Neuronal stem cell (in vitro differentiated cells): ENCODE results near the gene CD27.

Experiments used
- DNase-seq: peaks from one replicate; pipeline ENCODE4 v3.0.0-alpha.2; 2013; ENCODE audit warnings: low spot score
- H2AFZ ChIP-seq: one replicate; pipeline ENCODE4 v1.6.1; 2013; ENCODE audit warnings: mild to moderate bottlenecking, low read length, inconsistent platforms
- H2AK5ac ChIP-seq: 2 replicates; pipeline ENCODE4 v1.6.1; 2013; ENCODE audit warnings: low read depth, mild to moderate bottlenecking, inconsistent platforms, low read length, moderate library complexity, mixed read lengths
- H2BK120ac ChIP-seq: 2 replicates; pipeline ENCODE4 v1.6.1; 2013; ENCODE audit warnings: low read depth, mild to moderate bottlenecking, inconsistent platforms, low read length, moderate library complexity, mixed read lengths
- H2BK12ac ChIP-seq: one replicate; pipeline ENCODE4 v1.6.1; 2013; ENCODE audit warnings: low read length, inconsistent platforms
- H2BK15ac ChIP-seq: 2 replicates; pipeline ENCODE4 v1.6.1; 2013; ENCODE audit warnings: mild to moderate bottlenecking, low read length, inconsistent platforms, mixed read lengths
- H2BK5ac ChIP-seq: one replicate; pipeline ENCODE4 v1.6.1; 2013; ENCODE audit warnings: inconsistent platforms, mild to moderate bottlenecking, low read length, moderate library complexity
- H3K14ac ChIP-seq: one replicate; pipeline ENCODE4 v1.6.1; 2013; ENCODE audit warnings: low read length, inconsistent platforms
- H3K18ac ChIP-seq: 2 replicates; pipeline ENCODE4 v1.6.1; 2013; ENCODE audit warnings: low read length, inconsistent platforms
- H3K23ac ChIP-seq: 2 replicates; pipeline ENCODE4 v1.6.1; 2013; ENCODE audit warnings: low read depth, mild to moderate bottlenecking, mixed read lengths, low read length, inconsistent platforms; ENCODE audit not compliant: poor library complexity
- H3K27ac ChIP-seq: replicated peaks from 3 replicates; pipeline ENCODE4 v1.5.1; 2013; ENCODE audit warnings: low read length, inconsistent platforms
- H3K27me3 ChIP-seq, 3 experiments: 2 replicates each; pipeline ENCODE4 v1.6.1; 2013; ENCODE audit warnings: low read length in 3 of 3, mild to moderate bottlenecking in 2 of 3, inconsistent platforms in 1 of 3, low read depth in 1 of 3, mixed read lengths in 1 of 3, moderate library complexity in 1 of 3; ENCODE audit not compliant: control insufficient read depth in 3 of 3, insufficient read depth in 3 of 3
- H3K36me3 ChIP-seq, 2 donors: replicated peaks in 1 of 2; 2 replicates each; pipeline ENCODE4 v1.6.1; 2013; ENCODE audit warnings: low read length in 2 of 2; ENCODE audit not compliant: control insufficient read depth in 2 of 2, insufficient read depth in 2 of 2
- H3K4ac ChIP-seq: 2 replicates; pipeline ENCODE4 v1.6.1; 2013; ENCODE audit warnings: inconsistent platforms, mild to moderate bottlenecking, low read length, moderate library complexity
- H3K4me1 ChIP-seq, 2 donors: 1 replicate in 1 of 2; 2 replicates in 1 of 2; pipeline ENCODE4 v1.6.1; 2013; ENCODE audit warnings: low read length in 2 of 2, low read depth in 1 of 2; ENCODE audit not compliant: control insufficient read depth in 2 of 2, insufficient read depth in 1 of 2
- H3K4me2 ChIP-seq: one replicate; pipeline ENCODE4 v1.6.1; 2013; ENCODE audit warnings: mild to moderate bottlenecking, low read length, inconsistent platforms; ENCODE audit not compliant: insufficient read depth, poor library complexity, severe bottlenecking
- H3K4me3 ChIP-seq, 2 donors: 2 replicates each; pipeline ENCODE4 v1.5.1; 2013; ENCODE audit warnings: low read length in 2 of 2, mild to moderate bottlenecking in 2 of 2, inconsistent platforms in 1 of 2, moderate library complexity in 1 of 2
- H3K79me1 ChIP-seq: one replicate; pipeline ENCODE4 v1.6.1; 2013; ENCODE audit warnings: low read depth, mild to moderate bottlenecking, inconsistent platforms, low read length, moderate library complexity
- H3K9ac ChIP-seq: one replicate; pipeline ENCODE4 v1.6.1; 2013; ENCODE audit warnings: mild to moderate bottlenecking, low read depth, low read length, inconsistent platforms; ENCODE audit not compliant: poor library complexity
- H3K9me3 ChIP-seq, 2 donors: replicated peaks in 1 of 2; 2 replicates each; pipeline versions ENCODE3 to v1.6.1; 2013; ENCODE audit warnings: low read length in 2 of 2, mild to moderate bottlenecking in 2 of 2, inconsistent platforms in 1 of 2, low read depth in 1 of 2, mixed read lengths in 1 of 2, moderate library complexity in 1 of 2; ENCODE audit not compliant: control insufficient read depth in 2 of 2, insufficient read depth in 1 of 2
- H4K8ac ChIP-seq: one replicate; pipeline ENCODE4 v1.6.1; 2013; ENCODE audit warnings: low read depth, mild to moderate bottlenecking, inconsistent platforms, low read length, moderate library complexity
- H4K91ac ChIP-seq: one replicate; pipeline ENCODE4 v1.6.1; 2013; ENCODE audit warnings: low read length, low read depth, mild to moderate bottlenecking, inconsistent platforms; ENCODE audit not compliant: poor library complexity
- WGBS, 2 donors: extraction: QIAGEN DNeasy Blood & Tissue Kit; methylation state at CpG; one replicate each; pipeline ENCODE4 v1.1.7; 2013; ENCODE audit warnings: missing lambda C conversion rate in 2 of 2, mixed read lengths in 1 of 2; ENCODE audit not compliant: insufficient read length in 2 of 2, insufficient replicate concordance in 1 of 2; ENCODE audit errors: extremely low coverage in 2 of 2; 5-methylcytosine and 5-hydroxymethylcytosine counted together

CD27 gene

DNA sequence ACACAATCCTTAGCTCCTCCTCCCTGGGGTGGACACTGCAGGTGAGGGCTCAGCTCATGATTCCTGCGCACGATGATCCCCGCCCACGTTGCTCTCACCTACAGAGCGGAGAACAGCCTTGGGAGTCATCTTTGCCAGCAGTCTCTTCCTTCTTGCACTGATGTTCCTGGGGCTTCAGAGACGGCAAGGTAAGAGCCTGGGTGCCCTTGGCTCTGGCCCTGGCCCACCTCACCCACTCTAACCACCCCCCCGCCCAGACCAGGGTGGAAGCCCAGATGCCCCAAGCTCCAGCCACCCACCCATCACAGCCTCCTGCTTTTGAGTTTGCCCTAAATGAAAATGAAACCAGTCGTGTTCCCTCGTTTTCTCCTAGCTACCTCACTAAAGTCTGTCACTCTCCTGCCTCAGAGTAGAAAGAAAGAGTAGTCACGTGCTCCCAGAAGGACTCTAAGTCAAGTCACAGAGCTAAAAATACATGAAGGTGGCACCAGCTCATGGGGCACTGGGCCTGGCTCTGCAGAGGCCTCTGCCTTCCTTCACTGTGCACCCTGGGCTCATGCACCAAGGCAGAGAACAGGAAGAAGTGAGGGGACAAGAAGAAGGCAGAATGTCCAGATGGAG, 16.1 kb downstream of the CD27 start:
- Histone ChIP-seq H2AFZ (no peak overlapping the region), H3K4me1 (no peaks in the 10 kb centered on the region), H3K9me3 (no peaks in the 10 kb centered on the region), H4K91ac (no peak overlapping the region), H3K4ac (no peak overlapping the region), H3K27ac (no peak overlapping the region), H3K4me3 (no peak overlapping the region), H3K27me3 (no peaks in the 10 kb centered on the region), H3K18ac (peak overlapping the region; percentile 11), H2BK15ac (no peak overlapping the region), H2BK120ac (no peak overlapping the region), H3K23ac (no peak overlapping the region), H3K14ac (no peak overlapping the region), H4K8ac (no peak overlapping the region), H3K4me2 (no peak overlapping the region), H3K36me3 (peaks cover 37 to 64% of the 10 kb centered on the region in 2 donors), H3K79me1 (peaks cover 2% of the 10 kb centered on the region), H3K9ac (no peak overlapping the region), H2AK5ac (no peak overlapping the region), H2BK12ac (no peak overlapping the region), H2BK5ac (no peak overlapping the region)
- DNase-seq, result no peak
- no CpG with 5 or more reads among the region's 10 CpGs for WGBS, 2 donors

DNA sequence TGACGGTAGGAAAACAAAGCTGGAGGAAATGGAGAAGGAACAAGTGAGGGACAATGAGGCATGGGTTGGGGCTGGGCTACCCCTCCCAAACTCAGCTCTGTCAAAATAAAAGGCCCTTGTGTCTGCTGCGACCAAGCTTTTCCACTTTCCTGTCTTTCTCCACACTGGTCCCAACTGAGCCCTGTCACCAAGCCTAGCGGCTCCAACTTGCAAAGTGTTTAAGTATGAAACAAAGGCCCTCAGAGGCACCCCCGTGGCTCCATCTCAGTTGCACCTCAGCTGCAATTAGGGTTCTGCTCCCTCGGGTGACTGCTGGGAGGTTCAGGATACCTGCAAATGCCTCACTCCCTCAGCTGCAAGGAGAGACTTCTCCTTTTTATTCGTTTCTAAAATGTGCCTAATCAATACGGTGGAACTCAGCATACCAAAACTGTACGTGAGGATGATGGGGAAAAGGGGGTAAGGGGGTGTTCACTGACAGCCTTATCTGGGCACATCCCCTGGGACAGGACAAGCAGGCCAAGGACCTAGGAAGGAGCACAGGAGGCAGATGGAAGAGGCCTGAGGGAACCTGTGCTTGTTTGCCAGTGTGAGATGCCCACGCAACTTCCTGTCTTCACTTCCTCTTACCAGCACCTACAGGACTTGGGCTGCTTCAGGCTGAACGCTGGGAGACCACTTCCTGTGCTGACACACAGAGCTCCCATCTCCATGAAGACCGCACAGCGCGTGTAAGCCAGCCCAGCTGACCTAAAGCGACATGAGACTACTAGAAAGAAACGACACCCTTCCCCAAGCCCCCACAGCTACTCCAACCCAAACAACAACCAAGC, 16.9 kb downstream of the CD27 start:
- Histone ChIP-seq H2AK5ac (no peak overlapping the region), H3K27me3 (no peaks in the 10 kb centered on the region), H3K4me1 (no peaks in the 10 kb centered on the region)

DNA sequence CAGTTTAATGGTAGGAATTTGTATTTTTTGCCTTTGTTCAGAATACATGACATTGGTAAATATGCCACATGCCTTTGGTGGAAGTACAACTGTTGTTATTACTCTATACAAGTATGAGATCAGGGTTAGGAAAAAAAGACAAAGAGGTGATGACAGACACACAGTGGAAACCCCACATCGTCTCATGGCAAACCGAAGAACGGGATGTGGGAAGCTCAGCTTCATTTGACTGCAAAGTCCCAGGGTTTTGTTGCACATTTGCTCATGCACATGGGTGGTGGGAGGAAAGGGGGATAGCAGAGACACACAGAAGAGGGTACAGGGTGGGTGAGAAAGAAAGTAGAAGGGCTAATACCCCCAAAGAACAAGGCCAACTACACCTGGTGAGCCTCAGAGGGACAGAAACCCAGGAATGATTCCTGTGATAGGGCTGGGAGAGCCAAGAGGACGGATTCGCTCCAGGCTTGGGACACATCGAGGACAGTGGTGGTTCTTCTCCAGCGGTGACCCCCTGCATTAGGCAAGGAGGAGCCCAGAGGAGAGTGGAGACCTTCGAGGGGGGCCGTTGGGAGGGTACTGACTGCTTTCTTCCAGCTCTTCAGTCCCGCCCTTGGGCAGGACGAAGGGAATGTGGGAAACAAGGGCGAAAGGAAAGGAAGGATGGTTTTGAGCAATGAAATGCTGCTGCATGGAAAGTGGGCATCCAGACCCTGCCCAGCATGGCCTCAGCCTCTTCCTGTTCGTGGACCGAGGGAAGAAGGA, 17.7 kb downstream of the CD27 start:
- H3K9me3 ChIP-seq, result no peaks in the 10 kb centered on the region
- H3K4me2 ChIP-seq, result no peak overlapping the region
- no peak overlapping the region for H2BK5ac ChIP-seq
- no peak overlapping the region for H2AK5ac ChIP-seq
- no peak for DNase-seq
- H2AFZ ChIP-seq, result no peak overlapping the region
- H3K27ac ChIP-seq, result no peak overlapping the region
- H3K27me3 ChIP-seq, result no peaks in the 10 kb centered on the region
- no CpG with 5 or more reads among the region's 14 CpGs for WGBS, 2 donors
- H3K4me3 ChIP-seq, result peak overlapping the region in 1 of 2 donors; percentile 8
- no peak overlapping the region for H3K9ac ChIP-seq
- no peak overlapping the region for H4K8ac ChIP-seq
- H3K4ac ChIP-seq, result no peak overlapping the region
- H2BK120ac ChIP-seq, result no peak overlapping the region
- H3K14ac ChIP-seq, result no peak overlapping the region
- no peak overlapping the region for H2BK12ac ChIP-seq
- no peak overlapping the region for H3K23ac ChIP-seq
- H3K79me1 ChIP-seq, result peaks cover 2% of the 10 kb centered on the region
- no peaks in the 10 kb centered on the region for H3K4me1 ChIP-seq
- no peak overlapping the region for H4K91ac ChIP-seq
- peaks cover 34 to 71% of the 10 kb centered on the region in 2 donors for H3K36me3 ChIP-seq
- no peak overlapping the region for H3K18ac ChIP-seq
- no peak overlapping the region for H2BK15ac ChIP-seq

More for the DNA sequence above, 16.9 kb downstream of the CD27 start:
- H3K23ac ChIP-seq, result no peak overlapping the region
- no peak overlapping the region for H3K9ac ChIP-seq
- H3K27ac ChIP-seq, result no peak overlapping the region
- H3K14ac ChIP-seq, result no peak overlapping the region
- no peak overlapping the region for H4K91ac ChIP-seq
- no peak overlapping the region for H2AFZ ChIP-seq
- no peak overlapping the region for H3K4ac ChIP-seq
- H4K8ac ChIP-seq, result no peak overlapping the region
- peaks cover 37 to 72% of the 10 kb centered on the region in 2 donors for H3K36me3 ChIP-seq
- H3K79me1 ChIP-seq, result peaks cover 2% of the 10 kb centered on the region
- no CpG with 5 or more reads among the region's 15 CpGs for WGBS, 2 donors
- H3K18ac ChIP-seq, result no peak overlapping the region
- H2BK5ac ChIP-seq, result no peak overlapping the region
- H3K4me3 ChIP-seq, result no peak overlapping the region
- no peak overlapping the region for H3K4me2 ChIP-seq
- no peak for DNase-seq
- no peak overlapping the region for H2BK15ac ChIP-seq
- no peaks in the 10 kb centered on the region for H3K9me3 ChIP-seq
- no peak overlapping the region for H2BK12ac ChIP-seq
- no peak overlapping the region for H2BK120ac ChIP-seq

DNA sequence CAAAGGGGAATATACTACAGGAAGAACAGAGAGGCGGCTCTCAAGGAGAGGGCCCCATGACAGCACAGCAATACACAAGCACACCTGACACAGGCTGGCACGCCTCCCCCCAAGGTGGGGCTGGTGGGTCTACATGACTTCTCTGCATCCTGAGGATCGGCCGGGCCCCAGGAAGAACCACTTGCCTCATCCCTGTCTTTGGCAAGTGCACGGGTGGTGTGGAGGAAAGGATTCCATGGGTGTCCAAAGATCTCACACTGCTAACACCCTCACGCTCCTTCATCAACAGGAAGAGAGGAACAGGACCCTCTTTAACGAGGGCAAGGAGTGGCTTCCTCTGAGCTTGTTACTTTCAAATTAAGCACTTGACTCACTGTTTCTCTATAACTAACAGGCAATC, 18.5 kb downstream of the CD27 start:
- Histone ChIP-seq H3K27me3 (no peaks in the 10 kb centered on the region), H3K23ac (no peak overlapping the region), H2AK5ac (no peak overlapping the region), H2BK120ac (no peak overlapping the region), H2AFZ (no peak overlapping the region), H3K4me1 (no peaks in the 10 kb centered on the region), H3K27ac (no peak overlapping the region), H3K9ac (no peak overlapping the region), H2BK5ac (no peak overlapping the region), H3K9me3 (no peaks in the 10 kb centered on the region), H3K4me3 (no peak overlapping the region), H4K8ac (no peak overlapping the region), H3K79me1 (peaks cover 2% of the 10 kb centered on the region), H3K18ac (no peak overlapping the region), H4K91ac (no peak overlapping the region), H3K4me2 (no peak overlapping the region), H2BK12ac (no peak overlapping the region), H3K14ac (no peak overlapping the region), H2BK15ac (no peak overlapping the region), H3K4ac (no peak overlapping the region), H3K36me3 (peaks cover 34 to 68% of the 10 kb centered on the region in 2 donors)
- DNase-seq, result no peak
- WGBS, 2 donors, result no CpG with 5 or more reads among the region's 7 CpGs
